ENCODE measurements around the gene SAMD8.

SAMD8 gene

GRCh38 chr10:75170215-75170614 lies 58.8 kb downstream of the SAMD8 start:
- no peak for TF ChIP-seq GABPA (IDR thresholded peaks at IDR 0.05; ENCODE audit: low read depth)
- TF ChIP-seq REST (IDR thresholded peaks at IDR 0.05; ENCODE audit: insufficient replicate concordance, low read depth) = no peak
- TF ChIP-seq SPI1 (IDR thresholded peaks at IDR 0.05; ENCODE audit: borderline replicate concordance, low read depth) = no peak
- no peak overlapping the region for H3K27ac ChIP-seq (replicated peaks)
- H3K4me3 ChIP-seq (replicated peaks; ENCODE audit: insufficient read depth, low read length) = no peak overlapping the region
- H3K27me3 ChIP-seq (ENCODE audit: insufficient read depth, poor library complexity, severe bottlenecking) = no peaks in the 10 kb centered on the region
- DNase-seq (ENCODE audit: low read depth in 1 of 2, low spot score in 1 of 2) = no peak

- DNase-seq (ENCODE audit: low read depth in 1 of 2, low spot score in 1 of 2) = no peak
- H3K27ac ChIP-seq (replicated peaks) = no peak overlapping the region
- TF ChIP-seq GABPA (IDR thresholded peaks at IDR 0.05; ENCODE audit: low read depth) = no peak
- no peak for TF ChIP-seq REST (IDR thresholded peaks at IDR 0.05; ENCODE audit: insufficient replicate concordance, low read depth)
- TF ChIP-seq POLR2AphosphoS5 (IDR thresholded peaks at IDR 0.05; ENCODE audit: low read depth) = no peak
- no peak for TF ChIP-seq CTCF (IDR thresholded peaks at IDR 0.05; ENCODE audit: insufficient read depth, low read length)
- no peak for TF ChIP-seq SPI1 (IDR thresholded peaks at IDR 0.05; ENCODE audit: borderline replicate concordance, low read depth)
- H3K27me3 ChIP-seq (ENCODE audit: insufficient read depth, poor library complexity, severe bottlenecking) = no peaks in the 10 kb centered on the region
- no peak overlapping the region for H3K4me3 ChIP-seq (replicated peaks; ENCODE audit: insufficient read depth, low read length)
Measured at GRCh38 chr10:75175046-75175445, 63.6 kb downstream of the SAMD8 start.

GRCh38 chr10:75176046-75176445 lies 64.6 kb downstream of the SAMD8 start:
- TF ChIP-seq GABPA (IDR thresholded peaks at IDR 0.05; ENCODE audit: low read depth) (no peak), CTCF (IDR thresholded peaks at IDR 0.05; ENCODE audit: insufficient read depth, low read length) (no peak), POLR2AphosphoS5 (IDR thresholded peaks at IDR 0.05; ENCODE audit: low read depth) (no peak), REST (IDR thresholded peaks at IDR 0.05; ENCODE audit: insufficient replicate concordance, low read depth) (no peak), SPI1 (IDR thresholded peaks at IDR 0.05; ENCODE audit: borderline replicate concordance, low read depth) (no peak)

GRCh38 chr10:75176736-75177135 lies 65.3 kb downstream of the SAMD8 start:
- Histone ChIP-seq H3K27me3 (ENCODE audit: insufficient read depth, poor library complexity, severe bottlenecking) (no peaks in the 10 kb centered on the region), H3K4me3 (replicated peaks; ENCODE audit: insufficient read depth, low read length) (no peak overlapping the region), H3K27ac (replicated peaks) (no peak overlapping the region)
- no peak for DNase-seq (ENCODE audit: low read depth in 1 of 2, low spot score in 1 of 2)
- TF ChIP-seq POLR2AphosphoS5 (IDR thresholded peaks at IDR 0.05; ENCODE audit: low read depth) (no peak), GABPA (IDR thresholded peaks at IDR 0.05; ENCODE audit: low read depth) (no peak), CTCF (IDR thresholded peaks at IDR 0.05; ENCODE audit: insufficient read depth, low read length) (no peak), SPI1 (IDR thresholded peaks at IDR 0.05; ENCODE audit: borderline replicate concordance, low read depth) (no peak), REST (IDR thresholded peaks at IDR 0.05; ENCODE audit: insufficient replicate concordance, low read depth) (no peak)

More at GRCh38 chr10:75176046-75176445, 64.6 kb downstream of the SAMD8 start:
- DNase-seq (ENCODE audit: low read depth in 1 of 2, low spot score in 1 of 2) = no peak
- H3K4me3 ChIP-seq (replicated peaks; ENCODE audit: insufficient read depth, low read length) = no peak overlapping the region
- H3K27me3 ChIP-seq (ENCODE audit: insufficient read depth, poor library complexity, severe bottlenecking) = no peaks in the 10 kb centered on the region
- H3K27ac ChIP-seq (replicated peaks) = no peak overlapping the region
